ENCODE data around the gene SND1.

DNA sequence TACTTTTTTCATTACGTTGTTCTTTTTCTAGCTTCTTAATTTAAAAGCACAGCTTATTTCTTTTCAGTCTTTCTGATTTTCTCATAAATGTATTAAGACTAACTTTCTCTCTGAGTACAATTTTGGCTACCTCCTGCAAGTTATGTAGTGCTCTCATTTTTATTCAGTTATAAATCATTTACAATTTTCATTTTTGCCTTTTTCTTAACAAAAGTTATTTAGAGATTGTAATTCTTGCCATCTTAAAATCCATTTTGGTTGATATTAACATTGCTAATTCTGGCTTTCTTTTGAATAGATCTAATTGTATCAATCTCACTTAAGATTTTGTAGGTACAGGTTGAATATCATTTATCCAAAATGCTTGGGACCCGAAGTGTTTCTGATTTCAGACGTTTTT is 476.4 kb downstream of the SND1 start:
- TF ChIP-seq, protein P1, sequence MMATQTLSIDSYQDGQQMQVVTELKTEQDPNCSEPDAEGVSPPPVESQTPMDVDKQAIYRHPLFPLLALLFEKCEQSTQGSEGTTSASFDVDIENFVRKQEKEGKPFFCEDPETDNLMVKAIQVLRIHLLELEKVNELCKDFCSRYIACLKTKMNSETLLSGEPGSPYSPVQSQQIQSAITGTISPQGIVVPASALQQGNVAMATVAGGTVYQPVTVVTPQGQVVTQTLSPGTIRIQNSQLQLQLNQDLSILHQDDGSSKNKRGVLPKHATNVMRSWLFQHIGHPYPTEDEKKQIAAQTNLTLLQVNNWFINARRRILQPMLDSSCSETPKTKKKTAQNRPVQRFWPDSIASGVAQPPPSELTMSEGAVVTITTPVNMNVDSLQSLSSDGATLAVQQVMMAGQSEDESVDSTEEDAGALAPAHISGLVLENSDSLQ (IDR thresholded peaks at IDR 0.05): no peak
- no peak for TF ChIP-seq SP1 (IDR thresholded peaks at IDR 0.05)
- TF ChIP-seq LEF1 (IDR thresholded peaks at IDR 0.05; ENCODE audit: borderline replicate concordance): no peak
- TF ChIP-seq SUZ12 (IDR thresholded peaks at IDR 0.05): no peak
- TF ChIP-seq L3MBTL2 (conservative IDR thresholded peaks at IDR 0.05): no peak
- no peak for TF ChIP-seq FOXA1 (IDR thresholded peaks at IDR 0.05)
- no peak for TF ChIP-seq HDGF (IDR thresholded peaks at IDR 0.05; ENCODE audit: borderline replicate concordance)
- TF ChIP-seq ELF4 (IDR thresholded peaks at IDR 0.05): no peak
- TF ChIP-seq ARNT (IDR thresholded peaks at IDR 0.05): no peak
- no peak for TF ChIP-seq FOXK2 (IDR thresholded peaks at IDR 0.05)
- no peak for TF ChIP-seq NFRKB (IDR thresholded peaks at IDR 0.05)
- no peak for TF ChIP-seq ZNF384 (IDR thresholded peaks at IDR 0.05)
- TF ChIP-seq BHLHE40 (IDR thresholded peaks at IDR 0.05; ENCODE audit: borderline replicate concordance): no peak
- no peak for TF ChIP-seq TARDBP (IDR thresholded peaks at IDR 0.05)
